C1 segment of cervical spinal cord (tissue), 14 donors: ENCODE measurements around the gene MOGAT3.
A peak's percentile ranks its signal among the peaks of the same experiment; 100 is the strongest.

ENCODE experiments used
- DNase-seq, 14 donors: peaks; one replicate each; lab custom pipeline; 2025; lab: John Stamatoyannopoulos, UW

Gene MOGAT3

GRCh38 chr7:101172854-101173751 is 27.7 kb downstream of the MOGAT3 start:
- peak in 2 of 14 donors; percentile 2 to 17 for DNase-seq

- DNase-seq = no peak
These were observed 28.6 kb downstream of the MOGAT3 start for GRCh38 chr7:101172005-101172853.

GRCh38 chr7:101171442-101171837 is 29.4 kb downstream of the MOGAT3 start:
- DNase-seq = no peak

- DNase-seq = no peak
These were observed 30.0 kb downstream of the MOGAT3 start for GRCh38 chr7:101170617-101171441.

GRCh38 chr7:101169838-101170551 is 30.8 kb downstream of the MOGAT3 start:
- DNase-seq = peak in 11 of 14 donors; percentile 8 to 46 (median 14)

- no peak for DNase-seq
These were observed 31.6 kb downstream of the MOGAT3 start for GRCh38 chr7:101169110-101169837.

GRCh38 chr7:101168412-101169049 is 32.3 kb downstream of the MOGAT3 start:
- DNase-seq = no peak

GRCh38 chr7:101167645-101168411 is 33.0 kb downstream of the MOGAT3 start:
- no peak for DNase-seq

GRCh38 chr7:101166909-101167644 is 33.8 kb downstream of the MOGAT3 start:
- DNase-seq = no peak

GRCh38 chr7:101166648-101166908 is 34.3 kb downstream of the MOGAT3 start:
- DNase-seq = no peak

GRCh38 chr7:101165958-101166647 is 34.7 kb downstream of the MOGAT3 start:
- DNase-seq = no peak

- peak; percentile 21 to 87 (median 79) for DNase-seq
These were observed 35.5 kb downstream of the MOGAT3 start, which contains the start of gene VGF for GRCh38 chr7:101165075-101165957. Gene VGF (minus strand): TSS chr7:101165569. CDS start chr7:101164843, 726 bp downstream.

- peak in 1 of 14 donors; percentile 21 for DNase-seq
These were observed 36.6 kb downstream of the MOGAT3 start for GRCh38 chr7:101164071-101164840.

GRCh38 chr7:101163279-101164070 is 37.4 kb downstream of the MOGAT3 start:
- DNase-seq = peak in 1 of 14 donors; percentile 67
